G401.6 (cell line): ENCODE measurements around the gene SEMA5A.

ENCODE experiments used
- FAIRE-seq: peaks from 2 replicates; lab custom pipeline; 2012; peaks lifted over from hg19 to GRCh38; lab: Jason Lieb, UNC

SEMA5A gene

GRCh38 chr5:9545136-9545991 is 511 bp downstream of the SEMA5A start:
- FAIRE-seq = no peak

- FAIRE-seq = no peak
These were observed 1.3 kb downstream of the SEMA5A start for GRCh38 chr5:9544502-9545135.

- no peak for FAIRE-seq
These were observed 1.8 kb downstream of the SEMA5A start for GRCh38 chr5:9544056-9544455.

- FAIRE-seq = no peak
These were observed 2.5 kb downstream of the SEMA5A start for GRCh38 chr5:9543311-9543920.

GRCh38 chr5:9540791-9541190 is 5.1 kb downstream of the SEMA5A start:
- no peak for FAIRE-seq

GRCh38 chr5:9538504-9538903 is 7.4 kb downstream of the SEMA5A start:
- FAIRE-seq = no peak

- no peak for FAIRE-seq
These were observed 8.4 kb downstream of the SEMA5A start for GRCh38 chr5:9537223-9538141.

GRCh38 chr5:9536717-9537116 is 9.2 kb downstream of the SEMA5A start:
- FAIRE-seq = no peak

- no peak for FAIRE-seq
These were observed 10.9 kb downstream of the SEMA5A start for GRCh38 chr5:9534881-9535517.

GRCh38 chr5:9533562-9534364 is 12.1 kb downstream of the SEMA5A start:
- no peak for FAIRE-seq

GRCh38 chr5:9533096-9533495 is 12.8 kb downstream of the SEMA5A start:
- no peak for FAIRE-seq

GRCh38 chr5:9529513-9529912 is 16.4 kb downstream of the SEMA5A start:
- FAIRE-seq = no peak

- FAIRE-seq = no peak
These were observed 16.8 kb downstream of the SEMA5A start for GRCh38 chr5:9529041-9529480.

- FAIRE-seq = no peak
These were observed 20.9 kb downstream of the SEMA5A start for GRCh38 chr5:9524941-9525340.

- FAIRE-seq = no peak
These were observed 22.6 kb downstream of the SEMA5A start for GRCh38 chr5:9523090-9523823.

GRCh38 chr5:9519537-9519936 is 26.3 kb downstream of the SEMA5A start:
- FAIRE-seq = no peak

GRCh38 chr5:9516591-9516990 is 29.3 kb downstream of the SEMA5A start:
- FAIRE-seq = no peak

- no peak for FAIRE-seq
These were observed 30.4 kb downstream of the SEMA5A start for GRCh38 chr5:9515436-9515835.

GRCh38 chr5:9514968-9515367 is 30.9 kb downstream of the SEMA5A start:
- no peak for FAIRE-seq

- FAIRE-seq = no peak
These were observed 32.0 kb downstream of the SEMA5A start for GRCh38 chr5:9513827-9514226.
